Measurements from ENCODE around the gene TMPRSS6. TPM values are rescaled to one million over a fixed set of nuclear protein-coding genes. Genes with fewer than 3 reads are reported as not detected.

The TMPRSS6 gene
- total and polyA plus RNA-seq, 2 donors = 0.04 TPM; not detected in 1

GRCh38 chr22:37048133-37048532, 61.4 kb downstream of the TMPRSS6 start:
- H3K27ac ChIP-seq (ENCODE audit: low read depth) = no peak overlapping the region
- H3K4me1 ChIP-seq (ENCODE audit: insufficient read depth) = no peaks in the 10 kb centered on the region
- WGBS = 79% methylated on average over 6 of the region's 6 CpGs
- no peak for DNase-seq (ENCODE audit: extremely low spot score)
- H3K4me3 ChIP-seq (ENCODE audit: low read depth, low read length) = no peak overlapping the region
- no peaks in the 10 kb centered on the region for H3K36me3 ChIP-seq (ENCODE audit: insufficient read depth)

GRCh38 chr22:37047006-37047405, 62.5 kb downstream of the TMPRSS6 start:
- DNase-seq (ENCODE audit: extremely low spot score) = no peak
- no peaks in the 10 kb centered on the region for H3K36me3 ChIP-seq (ENCODE audit: insufficient read depth)
- no peaks in the 10 kb centered on the region for H3K4me1 ChIP-seq (ENCODE audit: insufficient read depth)
- WGBS = 86% methylated on average over 7 of the region's 7 CpGs
- H3K4me3 ChIP-seq (ENCODE audit: low read depth, low read length) = no peak overlapping the region
- H3K27ac ChIP-seq (ENCODE audit: low read depth) = no peak overlapping the region

- H3K27ac ChIP-seq (ENCODE audit: low read depth) = no peak overlapping the region
- H3K4me3 ChIP-seq (ENCODE audit: low read depth, low read length) = no peak overlapping the region
- no peak for DNase-seq (ENCODE audit: extremely low spot score)
- WGBS = 91% methylated on average over 6 of the region's 6 CpGs
- no peaks in the 10 kb centered on the region for H3K36me3 ChIP-seq (ENCODE audit: insufficient read depth)
- H3K4me1 ChIP-seq (ENCODE audit: insufficient read depth) = no peaks in the 10 kb centered on the region
Observed at GRCh38 chr22:37046589-37046988, 62.9 kb downstream of the TMPRSS6 start.

GRCh38 chr22:37045958-37046357, 63.6 kb downstream of the TMPRSS6 start:
- no peak for DNase-seq (ENCODE audit: extremely low spot score)
- Histone ChIP-seq H3K27ac (ENCODE audit: low read depth) (no peak overlapping the region), H3K36me3 (ENCODE audit: insufficient read depth) (no peaks in the 10 kb centered on the region), H3K4me1 (ENCODE audit: insufficient read depth) (no peaks in the 10 kb centered on the region), H3K4me3 (ENCODE audit: low read depth, low read length) (no peak overlapping the region)
- WGBS = 40% methylated on average over 4 of the region's 4 CpGs

- DNase-seq (ENCODE audit: extremely low spot score) = no peak
- WGBS = 81% methylated on average over 9 of the region's 9 CpGs
- H3K4me1 ChIP-seq (ENCODE audit: insufficient read depth) = no peaks in the 10 kb centered on the region
- H3K27ac ChIP-seq (ENCODE audit: low read depth) = no peak overlapping the region
- no peaks in the 10 kb centered on the region for H3K36me3 ChIP-seq (ENCODE audit: insufficient read depth)
- H3K4me3 ChIP-seq (ENCODE audit: low read depth, low read length) = no peak overlapping the region
Observed at GRCh38 chr22:37044634-37045625, 64.6 kb downstream of the TMPRSS6 start.

GRCh38 chr22:37043828-37044538, 65.5 kb downstream of the TMPRSS6 start:
- H3K27ac ChIP-seq (ENCODE audit: low read depth) = no peak overlapping the region
- no peaks in the 10 kb centered on the region for H3K36me3 ChIP-seq (ENCODE audit: insufficient read depth)
- H3K4me3 ChIP-seq (ENCODE audit: low read depth, low read length) = no peak overlapping the region
- WGBS = 32% methylated on average over 17 of the region's 17 CpGs
- DNase-seq (ENCODE audit: extremely low spot score) = no peak
- no peaks in the 10 kb centered on the region for H3K4me1 ChIP-seq (ENCODE audit: insufficient read depth)

- DNase-seq (ENCODE audit: extremely low spot score) = no peak
- H3K4me1 ChIP-seq (ENCODE audit: insufficient read depth) = no peaks in the 10 kb centered on the region
- no peak overlapping the region for H3K27ac ChIP-seq (ENCODE audit: low read depth)
- no peaks in the 10 kb centered on the region for H3K36me3 ChIP-seq (ENCODE audit: insufficient read depth)
- no peak overlapping the region for H3K4me3 ChIP-seq (ENCODE audit: low read depth, low read length)
- 69% methylated on average over 7 of the region's 7 CpGs for WGBS
Observed at GRCh38 chr22:37043209-37043827, 66.2 kb downstream of the TMPRSS6 start.

- WGBS = 62% methylated on average over 2 of the region's 2 CpGs
- no peak for DNase-seq (ENCODE audit: extremely low spot score)
- Histone ChIP-seq H3K36me3 (ENCODE audit: insufficient read depth) (no peaks in the 10 kb centered on the region), H3K4me3 (ENCODE audit: low read depth, low read length) (no peak overlapping the region), H3K27ac (ENCODE audit: low read depth) (no peak overlapping the region), H3K4me1 (ENCODE audit: insufficient read depth) (no peaks in the 10 kb centered on the region)
Observed at GRCh38 chr22:37039466-37039865, 70.0 kb downstream of the TMPRSS6 start.

- Histone ChIP-seq H3K4me3 (ENCODE audit: low read depth, low read length) (no peak overlapping the region), H3K36me3 (ENCODE audit: insufficient read depth) (no peaks in the 10 kb centered on the region), H3K27ac (ENCODE audit: low read depth) (no peak overlapping the region), H3K4me1 (ENCODE audit: insufficient read depth) (no peaks in the 10 kb centered on the region)
- 56% methylated on average over 14 of the region's 14 CpGs for WGBS
- DNase-seq (ENCODE audit: extremely low spot score) = no peak
Observed at GRCh38 chr22:37037669-37038068, 71.8 kb downstream of the TMPRSS6 start.

GRCh38 chr22:37036655-37037377, 72.7 kb downstream of the TMPRSS6 start:
- Histone ChIP-seq H3K4me3 (ENCODE audit: low read depth, low read length) (no peak overlapping the region), H3K36me3 (ENCODE audit: insufficient read depth) (no peaks in the 10 kb centered on the region), H3K27ac (ENCODE audit: low read depth) (no peak overlapping the region), H3K4me1 (ENCODE audit: insufficient read depth) (no peaks in the 10 kb centered on the region)
- no peak for DNase-seq (ENCODE audit: extremely low spot score)
- WGBS = 85% methylated on average over 11 of the region's 11 CpGs

GRCh38 chr22:37033605-37034430, 75.7 kb downstream of the TMPRSS6 start:
- Histone ChIP-seq H3K36me3 (ENCODE audit: insufficient read depth) (peaks cover 4% of the 10 kb centered on the region), H3K4me1 (ENCODE audit: insufficient read depth) (no peaks in the 10 kb centered on the region), H3K27ac (ENCODE audit: low read depth) (no peak overlapping the region), H3K4me3 (ENCODE audit: low read depth, low read length) (no peak overlapping the region)
- no peak for DNase-seq (ENCODE audit: extremely low spot score)
- 83% methylated on average over 23 of the region's 23 CpGs for WGBS

- no peak overlapping the region for H3K27ac ChIP-seq (ENCODE audit: low read depth)
- no peaks in the 10 kb centered on the region for H3K4me1 ChIP-seq (ENCODE audit: insufficient read depth)
- H3K4me3 ChIP-seq (ENCODE audit: low read depth, low read length) = no peak overlapping the region
- 64% methylated on average over 18 of the region's 18 CpGs for WGBS
- peak; percentile 77 for DNase-seq (ENCODE audit: extremely low spot score)
- peaks cover 4% of the 10 kb centered on the region for H3K36me3 ChIP-seq (ENCODE audit: insufficient read depth)
Observed at GRCh38 chr22:37032535-37033460, 76.7 kb downstream of the TMPRSS6 start.
